SU-DHL-6 (cell line): ENCODE data around the gene THAP3.

Source experiments
- H2AFZ ChIP-seq: fragments of 200-600 bp; sonication (generic); 2 replicates; pipeline ENCODE4 v1.6.1; 2014; ENCODE audit warnings: low read depth, mild to moderate bottlenecking, moderate library complexity, mixed read lengths, antibody characterized with exemption, low read length; ENCODE audit not compliant: severe bottlenecking
- H3F3A ChIP-seq: fragments of 200-600 bp; shearing (Covaris generic); 2 replicates; pipeline ENCODE4 v1.6.0; 2016; ENCODE audit warnings: antibody characterized with exemption, mild to moderate bottlenecking; ENCODE audit not compliant: insufficient read depth
- H3K27ac ChIP-seq: fragments of 200-600 bp; sonication (generic); 2 replicates; pipeline ENCODE4 v1.5.1; 2016; ENCODE audit warnings: low read depth, mild to moderate bottlenecking, low read length, moderate library complexity, mixed read lengths
- H3K27me3 ChIP-seq: fragments of 200-600 bp; sonication (generic), shearing (Covaris generic); 2 replicates; pipeline ENCODE4 v1.6.0; 2014; ENCODE audit warnings: mild to moderate bottlenecking, low read length
- H3K36me3 ChIP-seq: fragments of 200-600 bp; sonication (generic); 2 replicates; pipeline ENCODE4 v1.6.1; 2014; ENCODE audit warnings: mild to moderate bottlenecking, low read length, mixed read lengths
- H3K4me2 ChIP-seq: fragments of 300-600, 200-600 bp; shearing (Covaris generic), sonication (generic); 2 replicates; pipeline ENCODE4 v1.6.0; 2014; ENCODE audit warnings: low read length, low read depth, mild to moderate bottlenecking; ENCODE audit not compliant: poor library complexity, severe bottlenecking
- H3K4me3 ChIP-seq: fragments of 200-600 bp; sonication (generic); 2 replicates; pipeline ENCODE4 v1.5.1; 2014; ENCODE audit warnings: antibody characterized with exemption, low read length, mild to moderate bottlenecking, mixed read lengths; ENCODE audit not compliant: insufficient read depth, poor library complexity, severe bottlenecking
- H3K79me2 ChIP-seq: fragments of 200-600 bp; sonication (generic); 2 replicates; pipeline ENCODE4 v1.6.1; 2014; ENCODE audit warnings: mild to moderate bottlenecking, low read length, moderate library complexity; ENCODE audit not compliant: insufficient read depth
- H3K9ac ChIP-seq: fragments of 200-600 bp; sonication (generic); 2 replicates; pipeline ENCODE4 v1.7.0; 2014; ENCODE audit warnings: mild to moderate bottlenecking, low read length
- H3K9me2 ChIP-seq: fragments of 200-600 bp; sonication (generic); replicated peaks from 2 replicates; pipeline ENCODE4 v1.6.1; 2014; ENCODE audit warnings: low read length; ENCODE audit not compliant: insufficient read depth
- H3K9me3 ChIP-seq: fragments of 200-600 bp; sonication (generic); 2 replicates; pipeline ENCODE4 v1.6.1; 2014; ENCODE audit warnings: low read length, mixed read lengths; ENCODE audit not compliant: insufficient read depth
- H4K20me1 ChIP-seq: fragments of 200-600 bp; sonication (generic); 2 replicates; pipeline ENCODE4 v1.6.1; 2014; ENCODE audit warnings: low read depth, mild to moderate bottlenecking, antibody characterized with exemption, low read length, moderate library complexity, mixed read lengths
- EZH2phosphoT487 ChIP-seq: fragments of 200-600 bp; sonication (generic), shearing (Covaris generic); conservative IDR thresholded peaks from 2 replicates; pipeline ENCODE4 v1.6.1; 2018; ENCODE audit warnings: mild to moderate bottlenecking, antibody characterized with exemption, low read length, moderate library complexity, mixed read lengths
- TF ChIP-seq, protein P1 (sequence below): fragments of 200-600 bp; sonication (generic); IDR thresholded peaks from one replicate; pipeline ENCODE4 v1.5.1; 2017; ENCODE audit warnings: antibody characterized with exemption, mild to moderate bottlenecking, low read length, moderate library complexity; ENCODE audit not compliant: insufficient read depth, poor library complexity, severe bottlenecking

The THAP3 gene

DNA sequence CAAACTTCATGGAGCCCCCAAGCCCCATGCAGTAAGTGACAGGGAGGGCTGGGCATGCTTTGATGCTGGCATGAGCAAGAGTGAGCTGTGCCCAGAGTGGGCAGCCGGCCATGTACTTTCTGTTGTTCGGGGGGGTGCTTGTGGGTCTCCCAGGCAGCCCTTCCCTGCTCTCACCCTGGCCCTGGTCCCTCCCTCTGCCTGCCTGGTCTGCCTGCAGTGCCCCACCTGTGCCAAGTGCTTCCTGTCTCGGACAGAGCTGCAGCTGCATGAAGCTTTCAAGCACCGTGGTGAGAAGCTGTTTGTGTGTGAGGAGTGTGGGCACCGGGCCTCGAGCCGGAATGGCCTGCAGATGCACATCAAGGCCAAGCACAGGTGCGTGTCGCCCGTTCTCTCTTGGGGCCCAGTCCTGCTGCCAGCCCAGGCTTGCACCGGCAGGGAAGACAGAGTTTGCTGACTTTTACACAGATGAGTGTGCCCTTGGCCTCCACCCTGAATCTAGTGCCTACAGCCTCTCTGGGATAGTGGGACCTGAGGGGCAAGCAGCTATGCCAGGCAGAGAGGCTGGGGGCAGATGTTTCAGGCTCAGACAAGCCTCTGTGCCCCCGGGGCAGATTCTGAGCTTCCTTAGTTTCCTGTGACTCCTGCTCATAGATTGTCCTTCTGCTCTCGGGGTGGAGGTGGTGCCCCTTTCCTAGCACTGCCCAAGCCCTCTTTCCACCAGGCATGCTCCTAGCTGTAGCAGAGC is 37.2 kb upstream of the THAP3 start:
- no peaks in the 10 kb centered on the region for H4K20me1 ChIP-seq
- no peak overlapping the region for H2AFZ ChIP-seq
- no peaks in the 10 kb centered on the region for H3F3A ChIP-seq
- H3K9me3 ChIP-seq: no peaks in the 10 kb centered on the region
- no peaks in the 10 kb centered on the region for H3K79me2 ChIP-seq
- no peaks in the 10 kb centered on the region for H3K36me3 ChIP-seq
- no peaks in the 10 kb centered on the region for H3K27me3 ChIP-seq
- no peak overlapping the region for H3K4me2 ChIP-seq
- peak overlapping the region; percentile 22; the same call in 1 of the 2 replicates for H3K27ac ChIP-seq
- H3K9ac ChIP-seq: no peak overlapping the region
- no peak overlapping the region for H3K4me3 ChIP-seq
- no peaks in the 10 kb centered on the region for H3K9me2 ChIP-seq
- no peak for TF ChIP-seq EZH2phosphoT487
- TF ChIP-seq, protein P1, sequence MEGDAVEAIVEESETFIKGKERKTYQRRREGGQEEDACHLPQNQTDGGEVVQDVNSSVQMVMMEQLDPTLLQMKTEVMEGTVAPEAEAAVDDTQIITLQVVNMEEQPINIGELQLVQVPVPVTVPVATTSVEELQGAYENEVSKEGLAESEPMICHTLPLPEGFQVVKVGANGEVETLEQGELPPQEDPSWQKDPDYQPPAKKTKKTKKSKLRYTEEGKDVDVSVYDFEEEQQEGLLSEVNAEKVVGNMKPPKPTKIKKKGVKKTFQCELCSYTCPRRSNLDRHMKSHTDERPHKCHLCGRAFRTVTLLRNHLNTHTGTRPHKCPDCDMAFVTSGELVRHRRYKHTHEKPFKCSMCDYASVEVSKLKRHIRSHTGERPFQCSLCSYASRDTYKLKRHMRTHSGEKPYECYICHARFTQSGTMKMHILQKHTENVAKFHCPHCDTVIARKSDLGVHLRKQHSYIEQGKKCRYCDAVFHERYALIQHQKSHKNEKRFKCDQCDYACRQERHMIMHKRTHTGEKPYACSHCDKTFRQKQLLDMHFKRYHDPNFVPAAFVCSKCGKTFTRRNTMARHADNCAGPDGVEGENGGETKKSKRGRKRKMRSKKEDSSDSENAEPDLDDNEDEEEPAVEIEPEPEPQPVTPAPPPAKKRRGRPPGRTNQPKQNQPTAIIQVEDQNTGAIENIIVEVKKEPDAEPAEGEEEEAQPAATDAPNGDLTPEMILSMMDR: no peak

DNA sequence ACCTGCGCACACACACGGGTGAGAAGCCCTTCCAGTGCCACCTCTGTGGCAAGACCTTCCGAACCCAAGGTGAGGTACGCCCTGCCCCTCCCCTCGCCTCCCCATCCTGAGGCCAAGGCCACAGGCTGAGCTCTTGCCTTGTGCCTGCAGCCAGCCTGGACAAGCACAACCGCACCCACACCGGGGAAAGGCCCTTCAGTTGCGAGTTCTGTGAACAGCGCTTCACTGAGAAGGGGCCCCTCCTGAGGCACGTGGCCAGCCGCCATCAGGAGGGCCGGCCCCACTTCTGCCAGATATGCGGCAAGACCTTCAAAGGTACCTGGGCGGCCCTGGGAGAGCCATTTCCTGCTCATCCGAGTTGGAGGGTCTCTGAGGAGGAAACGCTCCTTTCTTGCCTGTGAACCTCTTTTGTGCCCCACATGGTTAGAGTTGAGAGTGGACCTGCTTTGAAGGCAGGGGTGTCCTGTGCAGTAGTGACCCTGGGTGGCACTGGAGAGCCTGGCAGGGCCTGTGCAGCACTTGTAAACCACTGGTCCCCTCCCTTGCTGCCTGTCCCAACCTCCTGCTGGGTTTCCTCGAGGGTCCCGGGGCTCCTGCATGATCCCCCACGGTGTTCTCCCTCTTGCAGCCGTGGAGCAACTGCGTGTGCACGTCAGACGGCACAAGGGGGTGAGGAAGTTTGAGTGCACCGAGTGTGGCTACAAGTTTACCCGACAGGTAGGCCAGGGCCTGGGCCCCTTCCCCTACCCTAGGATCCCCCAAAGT is 36.4 kb upstream of the THAP3 start:
- Histone ChIP-seq H3K4me3 (no peak overlapping the region), H3K36me3 (no peaks in the 10 kb centered on the region), H2AFZ (no peak overlapping the region), H3K79me2 (no peaks in the 10 kb centered on the region), H3K9ac (no peak overlapping the region), H3K27ac (no peak overlapping the region), H3K27me3 (no peaks in the 10 kb centered on the region), H3K9me3 (no peaks in the 10 kb centered on the region), H3K9me2 (no peaks in the 10 kb centered on the region), H3K4me2 (no peak overlapping the region), H3F3A (no peaks in the 10 kb centered on the region), H4K20me1 (no peaks in the 10 kb centered on the region)
- TF ChIP-seq EZH2phosphoT487: no peak
- TF ChIP-seq, protein P1: no peak

DNA sequence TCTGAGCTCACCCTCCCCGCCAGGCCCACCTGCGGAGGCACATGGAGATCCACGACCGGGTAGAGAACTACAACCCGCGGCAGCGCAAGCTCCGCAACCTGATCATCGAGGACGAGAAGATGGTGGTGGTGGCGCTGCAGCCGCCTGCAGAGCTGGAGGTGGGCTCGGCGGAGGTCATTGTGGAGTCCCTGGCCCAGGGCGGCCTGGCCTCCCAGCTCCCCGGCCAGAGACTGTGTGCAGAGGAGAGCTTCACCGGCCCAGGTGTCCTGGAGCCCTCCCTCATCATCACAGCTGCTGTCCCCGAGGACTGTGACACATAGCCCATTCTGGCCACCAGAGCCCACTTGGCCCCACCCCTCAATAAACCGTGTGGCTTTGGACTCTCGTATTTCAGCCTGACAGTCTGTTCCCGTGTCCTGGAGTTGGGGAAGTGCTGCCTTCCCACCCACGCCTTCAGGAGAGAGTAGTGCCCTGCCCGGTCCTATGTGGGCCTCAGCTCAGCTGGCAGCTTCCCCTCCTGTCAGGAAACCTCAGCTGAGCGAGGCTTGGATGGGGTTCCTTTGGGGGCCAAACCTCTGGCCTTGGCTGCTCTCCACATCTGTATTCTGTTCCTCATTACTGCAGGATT is 35.7 kb upstream of the THAP3 start:
- TF ChIP-seq EZH2phosphoT487: no peak
- TF ChIP-seq, protein P1: no peak
- no peaks in the 10 kb centered on the region for H4K20me1 ChIP-seq
- no peaks in the 10 kb centered on the region for H3K79me2 ChIP-seq
- no peak overlapping the region for H3K4me2 ChIP-seq
- H2AFZ ChIP-seq: no peak overlapping the region
- H3K9me3 ChIP-seq: no peaks in the 10 kb centered on the region
- H3K27ac ChIP-seq: no peak overlapping the region
- no peak overlapping the region for H3K4me3 ChIP-seq
- H3K9ac ChIP-seq: no peak overlapping the region
- no peaks in the 10 kb centered on the region for H3K9me2 ChIP-seq
- H3K27me3 ChIP-seq: no peaks in the 10 kb centered on the region
- H3K36me3 ChIP-seq: no peaks in the 10 kb centered on the region
- no peaks in the 10 kb centered on the region for H3F3A ChIP-seq
